Aorta (tissue), 5 donors: ENCODE data around the gene BEAN1. TPM values are rescaled to one million over a fixed set of nuclear protein-coding genes. Genes with fewer than 3 reads are reported as not detected.

Source experiments
- ATAC-seq: fragments of 200-7000 bp; cut with Tn5 transposase; one replicate; pipeline ENCODE4 v1.9.1; 2022; ENCODE audit warnings: moderate library complexity; ENCODE audit not compliant: low FRiP score
- DNase-seq, 2 donors: peaks; one replicate each; pipeline ENCODE4 v3.0.0-alpha.2; 2020
- H3K27ac ChIP-seq, 2 donors: one replicate each; pipeline ENCODE4 v1.5.1; 2013; ENCODE audit warnings: low read length in 2 of 2, mild to moderate bottlenecking in 2 of 2, moderate library complexity in 2 of 2, control low read depth in 1 of 2, inconsistent platforms in 1 of 2, low read depth in 1 of 2
- H3K27me3 ChIP-seq, 2 donors: one replicate each; pipeline ENCODE4 v1.6.1; 2013; ENCODE audit warnings: control low read depth in 1 of 2, low read length in 1 of 2, mild to moderate bottlenecking in 1 of 2, moderate library complexity in 1 of 2; ENCODE audit not compliant: insufficient read depth in 2 of 2, control insufficient read depth in 1 of 2
- H3K36me3 ChIP-seq, 2 donors: one replicate each; pipeline ENCODE4 v1.6.1; 2013; ENCODE audit warnings: control low read depth in 1 of 2, low read length in 1 of 2, mild to moderate bottlenecking in 1 of 2; ENCODE audit not compliant: insufficient read depth in 2 of 2, control insufficient read depth in 1 of 2
- H3K4me1 ChIP-seq, 2 donors: one replicate each; pipeline ENCODE4 v1.6.1; 2013; ENCODE audit warnings: low read length in 2 of 2, control low read depth in 1 of 2, mild to moderate bottlenecking in 1 of 2, moderate library complexity in 1 of 2; ENCODE audit not compliant: insufficient read depth in 2 of 2, control insufficient read depth in 1 of 2
- H3K4me3 ChIP-seq, 2 donors: one replicate each; pipeline ENCODE4 v1.5.1; 2013; ENCODE audit warnings: low read length in 2 of 2, control low read depth in 1 of 2, mild to moderate bottlenecking in 1 of 2
- H3K9me3 ChIP-seq: one replicate; pipeline ENCODE4 v1.6.1; 2013; ENCODE audit warnings: mild to moderate bottlenecking, low read length; ENCODE audit not compliant: control insufficient read depth
- WGBS, 2 donors: extraction: QIAGEN DNeasy Blood & Tissue Kit; methylation state at CpG; one replicate each; pipeline ENCODE4 v1.1.7; 2013; 5-methylcytosine and 5-hydroxymethylcytosine counted together
- intact Hi-C, 2 donors: fragments of 100-400 bp; cut with DNase I; formaldehyde crosslinking; loops; one replicate each; pipeline versions ENCODE4 v1.14.2 to v1.15.0; 2022
- polyA plus RNA-seq, 2 donors: library from polyadenylated mRNA; stranded (reverse); fragments of 200-250 nt; gene quantifications; one replicate each; pipeline ENCODE4 v1.2.3, GENCODE V29; 2013
- total RNA-seq, 2 donors: library from RNA; stranded (reverse); fragmentation: NEBNext Ultra II Directional; extraction: Animal tissue kit (Norgen Biotek cat#: 25700); gene quantifications; one replicate each; pipeline ENCODE4 v1.2.1, GENCODE V29; 2021
- donor health status: healthy with polysubstance abuse.
- donor health status: Bipolar disorder and iron deficiency.
- donor health status: DM: no; HTN: no; CAD: no.
- donor health status: DM: no; HTN: no; CAD: no.
- donor health status: DM: yes; HTN: yes; CAD: no.

Gene BEAN1
- total and polyA plus RNA-seq, 4 donors: 0.13 to 1.8 (median 0.46) TPM

DNA sequence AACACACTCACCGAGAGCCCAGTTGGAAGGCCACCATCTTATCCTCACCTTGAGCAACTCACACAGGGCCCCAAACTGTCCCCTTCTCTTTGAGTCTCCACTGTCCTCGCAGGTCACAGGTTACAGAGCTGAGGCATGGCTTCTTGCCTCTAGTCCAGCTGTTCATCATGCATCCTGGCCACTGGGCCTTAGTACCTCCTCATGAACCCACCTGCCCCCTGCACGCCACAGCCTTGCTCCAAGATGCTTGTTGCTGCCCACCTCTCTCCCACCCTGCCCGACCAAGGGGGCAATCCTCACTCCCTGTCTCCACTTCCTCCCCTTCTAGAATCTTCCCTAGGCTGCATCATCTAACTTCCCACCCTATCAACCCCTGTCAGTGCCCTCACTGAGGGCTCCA is 43.5 kb upstream of the BEAN1 start:
- DNase-seq (no peak), ATAC-seq (no peak)
- no peak overlapping the region for H3K4me3 ChIP-seq
- intact Hi-C loops: no loop called here
- H3K4me1 ChIP-seq: no peaks in the 10 kb centered on the region
- no peak overlapping the region for H3K27ac ChIP-seq
- H3K36me3 ChIP-seq: no peaks in the 10 kb centered on the region
- WGBS, 2 donors: 92 to 94% methylated on average over 4 of the region's 4 CpGs
- no peaks in the 10 kb centered on the region for H3K9me3 ChIP-seq
- H3K27me3 ChIP-seq: no peaks in the 10 kb centered on the region

DNA sequence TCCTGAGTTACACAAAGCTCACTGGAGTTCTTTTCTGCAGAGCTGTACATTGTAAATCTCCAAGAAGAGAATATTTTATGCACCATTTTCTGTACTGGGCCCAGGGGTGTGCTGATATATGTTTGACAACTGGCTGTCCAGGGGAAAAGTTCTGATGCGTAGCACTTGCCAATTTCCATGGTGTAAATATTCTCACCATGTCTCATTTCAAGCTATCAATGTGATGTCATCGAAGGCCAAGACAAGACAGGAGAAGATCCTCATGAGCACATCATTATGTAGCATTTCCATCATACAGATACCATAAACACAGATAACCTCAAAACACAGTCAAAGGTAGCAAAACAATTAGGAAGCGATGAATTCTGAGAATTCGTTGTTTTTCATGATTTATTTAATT is 41.7 kb upstream of the BEAN1 start:
- no peaks in the 10 kb centered on the region for H3K36me3 ChIP-seq
- H3K27me3 ChIP-seq: no peaks in the 10 kb centered on the region
- H3K4me3 ChIP-seq: no peak overlapping the region
- ATAC-seq (no peak), DNase-seq (no peak)
- intact Hi-C loops: no loop called here
- WGBS, 2 donors: 96 to 99% methylated on average over 4 of the region's 4 CpGs
- no peaks in the 10 kb centered on the region for H3K4me1 ChIP-seq
- no peak overlapping the region for H3K27ac ChIP-seq
- H3K9me3 ChIP-seq: no peaks in the 10 kb centered on the region

DNA sequence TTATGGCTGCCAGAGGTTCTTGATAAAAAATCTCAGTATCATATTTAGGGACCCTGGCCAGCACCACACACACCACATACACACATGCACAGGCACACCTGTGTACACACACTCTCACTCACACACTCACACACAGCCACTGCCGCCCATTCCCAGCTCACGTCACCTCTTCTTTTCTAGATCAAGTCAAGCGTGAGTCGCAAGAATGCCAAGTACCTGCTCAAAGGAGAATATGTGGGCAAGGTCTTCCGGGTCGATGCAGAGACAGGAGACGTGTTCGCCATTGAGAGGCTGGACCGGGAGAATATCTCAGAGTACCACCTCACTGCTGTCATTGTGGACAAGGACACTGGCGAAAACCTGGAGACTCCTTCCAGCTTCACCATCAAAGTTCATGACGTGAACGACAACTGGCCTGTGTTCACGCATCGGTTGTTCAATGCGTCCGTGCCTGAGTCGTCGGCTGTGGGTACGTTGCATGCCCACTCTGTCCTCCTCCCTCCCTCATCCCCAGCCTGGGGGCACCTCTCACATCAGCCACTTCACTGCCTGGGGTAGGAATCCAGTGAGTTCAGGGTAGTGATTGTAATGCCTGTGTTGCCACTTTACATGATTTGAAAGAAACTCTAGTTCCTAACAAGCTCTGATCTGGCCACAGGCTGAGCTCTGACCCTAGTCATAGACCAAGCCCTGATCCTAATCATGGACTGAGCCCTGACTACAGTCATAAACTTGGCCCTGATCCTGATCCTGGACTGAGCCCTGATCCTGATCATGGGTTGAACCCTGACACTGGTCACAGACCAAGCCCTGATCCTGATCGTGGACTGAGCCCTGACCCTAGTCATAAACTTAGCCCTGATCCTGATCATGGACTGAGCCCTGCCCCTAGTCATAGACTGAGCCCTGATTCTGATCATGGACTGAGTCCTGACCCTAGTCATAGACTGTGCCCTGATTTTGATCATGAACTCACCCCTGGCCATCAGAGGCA is 40.2 kb upstream of the BEAN1 start:
- H3K27me3 ChIP-seq: no peaks in the 10 kb centered on the region
- no peak for ATAC-seq
- intact Hi-C loops: no loop called here
- WGBS, 2 donors: 93 to 94% methylated on average over 20 of the region's 20 CpGs
- no peaks in the 10 kb centered on the region for H3K36me3 ChIP-seq
- H3K4me3 ChIP-seq: no peak overlapping the region
- DNase-seq: no peak
- no peak overlapping the region for H3K27ac ChIP-seq
- H3K9me3 ChIP-seq: no peaks in the 10 kb centered on the region
- no peaks in the 10 kb centered on the region for H3K4me1 ChIP-seq

DNA sequence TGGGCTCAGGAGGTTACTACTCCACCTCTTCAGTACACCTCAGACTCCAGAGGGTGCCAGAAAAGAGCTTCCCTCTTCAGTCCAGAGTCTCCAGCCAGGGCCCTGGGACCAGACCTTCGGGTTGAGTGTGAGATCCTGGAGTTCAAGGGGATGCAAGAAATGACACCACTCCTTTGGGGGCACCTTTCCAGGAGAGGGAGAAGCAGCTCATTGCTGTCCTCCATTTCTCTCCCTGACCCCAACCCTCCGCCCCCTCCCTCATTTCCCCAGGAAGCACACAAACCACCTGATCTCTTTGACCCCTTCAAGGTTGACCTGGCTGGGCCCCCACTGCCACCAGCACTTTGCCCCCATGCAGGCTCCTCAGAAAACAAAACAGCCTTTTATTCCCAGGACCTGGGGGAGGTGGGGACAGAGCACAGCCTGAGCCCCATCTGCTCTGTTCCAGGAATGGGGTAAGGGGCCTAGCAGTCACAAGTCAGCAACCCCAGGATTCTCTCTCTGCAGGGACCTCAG is 39.2 kb upstream of the BEAN1 start:
- Histone ChIP-seq H3K4me3 (no peak overlapping the region), H3K4me1 (no peaks in the 10 kb centered on the region), H3K27ac (no peak overlapping the region), H3K27me3 (no peaks in the 10 kb centered on the region), H3K9me3 (no peaks in the 10 kb centered on the region), H3K36me3 (no peaks in the 10 kb centered on the region)
- no peak for ATAC-seq
- 79 to 84% methylated on average over 2 of the region's 2 CpGs for WGBS, 2 donors
- intact Hi-C loops: no loop called here
- DNase-seq: no peak

DNA sequence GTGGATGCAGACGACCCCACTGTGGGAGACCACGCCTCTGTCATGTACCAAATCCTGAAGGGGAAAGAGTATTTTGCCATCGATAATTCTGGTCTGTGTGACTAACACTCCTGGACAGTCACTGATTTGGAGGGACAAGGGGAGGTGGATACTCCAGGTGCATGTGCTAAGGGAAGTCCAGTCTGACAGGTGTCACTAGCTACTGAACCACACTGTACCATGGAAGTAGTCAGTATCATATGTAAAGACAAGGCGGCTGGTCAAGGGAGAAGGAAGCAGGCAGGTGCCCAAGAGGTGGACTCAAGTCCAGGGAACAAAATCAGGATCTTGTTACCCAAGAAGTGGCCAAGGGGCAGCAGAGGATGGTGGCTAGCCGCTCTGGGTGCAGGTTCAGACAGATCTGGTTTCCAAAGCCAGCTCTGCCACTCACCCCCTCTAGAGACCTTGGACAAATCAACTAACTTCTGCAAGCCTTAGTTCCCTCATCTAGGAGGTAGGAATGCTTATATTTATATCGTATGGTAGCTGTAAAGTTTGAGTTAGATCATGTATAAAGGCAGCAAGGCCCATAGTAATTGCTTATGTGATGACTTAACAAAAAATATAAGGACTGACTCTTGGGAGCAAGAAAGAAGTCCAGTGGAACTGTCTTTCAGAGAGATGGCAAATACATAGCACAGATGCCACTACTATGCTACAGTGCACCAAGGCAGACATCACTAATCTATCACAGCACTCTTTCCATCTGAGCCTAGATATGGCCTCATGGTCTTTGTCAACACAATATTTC is 38.5 kb upstream of the BEAN1 start:
- no peak for DNase-seq
- H3K4me1 ChIP-seq: no peaks in the 10 kb centered on the region
- no peak overlapping the region for H3K27ac ChIP-seq
- H3K27me3 ChIP-seq: no peaks in the 10 kb centered on the region
- no peak overlapping the region for H3K4me3 ChIP-seq
- H3K9me3 ChIP-seq: no peaks in the 10 kb centered on the region
- H3K36me3 ChIP-seq: no peaks in the 10 kb centered on the region
- 92 to 95% methylated on average over 6 of the region's 6 CpGs for WGBS, 2 donors
- ATAC-seq: no peak
- intact Hi-C loops: no loop called here

DNA sequence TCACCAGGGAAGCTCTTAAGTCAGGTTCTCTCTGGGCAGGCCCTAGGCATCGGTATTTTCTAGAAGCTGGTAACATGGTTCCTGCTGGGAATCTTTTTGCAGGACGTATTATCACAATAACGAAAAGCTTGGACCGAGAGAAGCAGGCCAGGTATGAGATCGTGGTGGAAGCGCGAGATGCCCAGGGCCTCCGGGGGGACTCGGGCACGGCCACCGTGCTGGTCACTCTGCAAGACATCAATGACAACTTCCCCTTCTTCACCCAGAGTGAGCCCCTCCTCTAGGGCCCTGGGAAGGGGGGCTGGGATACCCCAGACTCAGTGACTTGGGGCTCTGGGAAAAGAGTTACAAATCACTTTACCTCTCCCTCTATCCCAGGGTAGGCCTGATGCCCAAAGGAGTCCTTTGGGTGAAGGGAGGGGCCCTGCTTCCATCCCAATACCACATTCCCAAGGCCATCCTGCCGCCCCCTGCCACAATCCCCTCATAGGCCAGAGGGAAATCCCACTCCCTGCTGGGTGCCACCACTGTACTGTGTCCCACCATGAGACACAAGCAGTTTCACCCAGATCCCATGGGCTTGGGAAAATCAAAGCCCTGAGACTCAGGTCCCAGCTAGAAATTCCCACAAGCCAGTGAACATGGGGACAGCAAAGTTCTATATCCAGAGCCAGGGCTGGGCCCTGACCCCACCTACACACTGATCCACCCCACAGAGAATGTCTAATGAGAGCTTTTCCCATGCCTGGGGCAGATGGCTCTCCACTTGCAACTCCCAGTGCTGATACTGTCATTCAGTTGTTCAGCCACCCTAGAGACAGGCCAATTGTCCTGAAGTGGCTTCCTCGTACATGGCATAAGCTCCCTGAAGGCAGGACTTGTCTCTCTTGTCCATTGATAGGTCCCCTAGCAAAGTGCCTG is 37.6 kb upstream of the BEAN1 start:
- Histone ChIP-seq H3K4me1 (no peaks in the 10 kb centered on the region), H3K27ac (no peak overlapping the region), H3K27me3 (no peaks in the 10 kb centered on the region), H3K9me3 (no peaks in the 10 kb centered on the region), H3K4me3 (no peak overlapping the region), H3K36me3 (no peaks in the 10 kb centered on the region)
- ATAC-seq: no peak
- DNase-seq: no peak
- intact Hi-C loops: no loop called here
- WGBS, 2 donors: 94 to 96% methylated on average over 13 of the region's 13 CpGs

DNA sequence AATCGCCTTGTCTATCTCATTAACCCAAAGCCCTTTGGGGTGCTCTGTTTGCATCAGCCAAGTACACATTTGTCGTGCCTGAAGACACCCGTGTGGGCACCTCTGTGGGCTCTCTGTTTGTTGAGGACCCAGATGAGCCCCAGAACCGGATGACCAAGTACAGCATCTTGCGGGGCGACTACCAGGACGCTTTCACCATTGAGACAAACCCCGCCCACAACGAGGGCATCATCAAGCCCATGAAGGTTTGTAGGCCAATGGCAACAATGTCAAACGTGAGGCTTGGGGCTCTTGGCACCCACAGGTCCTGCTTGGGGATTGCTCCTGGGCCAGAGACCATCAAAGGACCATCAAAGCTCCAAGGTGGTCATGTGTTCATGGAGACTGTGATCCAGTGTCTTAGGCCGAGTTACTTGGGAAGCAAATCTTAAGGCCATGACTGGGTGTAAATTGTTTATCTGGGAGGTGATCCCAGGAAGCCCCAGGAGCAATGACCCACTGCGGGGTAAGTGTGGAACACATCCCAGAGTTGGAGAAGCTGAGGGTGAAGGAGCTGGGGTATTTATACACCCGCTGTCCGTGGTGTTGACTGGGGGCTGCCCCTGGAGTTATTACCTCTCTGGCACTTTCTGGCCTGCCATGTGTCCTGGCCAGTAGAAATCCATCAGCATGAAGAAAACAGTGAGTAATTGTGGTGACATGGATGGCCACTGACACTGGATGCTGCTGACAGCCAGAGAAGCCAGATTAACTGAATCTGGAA is 36.6 kb upstream of the BEAN1 start:
- no peak overlapping the region for H3K4me3 ChIP-seq
- H3K27me3 ChIP-seq: no peaks in the 10 kb centered on the region
- H3K27ac ChIP-seq: no peak overlapping the region
- H3K4me1 ChIP-seq: no peaks in the 10 kb centered on the region
- intact Hi-C loops: no loop called here
- no peak for ATAC-seq
- DNase-seq: no peak
- no peaks in the 10 kb centered on the region for H3K9me3 ChIP-seq
- no peaks in the 10 kb centered on the region for H3K36me3 ChIP-seq
- 88 to 90% methylated on average over 14 of the region's 14 CpGs for WGBS, 2 donors
